ENCODE results near the gene TPCN1. TPM values are rescaled to one million over a fixed set of nuclear protein-coding genes. Genes with fewer than 3 reads are reported as not detected.

The TPCN1 gene
- total RNA-seq = 10 to 100 TPM; 17.5 to 23.7 (median 20.8) TPM

DNA sequence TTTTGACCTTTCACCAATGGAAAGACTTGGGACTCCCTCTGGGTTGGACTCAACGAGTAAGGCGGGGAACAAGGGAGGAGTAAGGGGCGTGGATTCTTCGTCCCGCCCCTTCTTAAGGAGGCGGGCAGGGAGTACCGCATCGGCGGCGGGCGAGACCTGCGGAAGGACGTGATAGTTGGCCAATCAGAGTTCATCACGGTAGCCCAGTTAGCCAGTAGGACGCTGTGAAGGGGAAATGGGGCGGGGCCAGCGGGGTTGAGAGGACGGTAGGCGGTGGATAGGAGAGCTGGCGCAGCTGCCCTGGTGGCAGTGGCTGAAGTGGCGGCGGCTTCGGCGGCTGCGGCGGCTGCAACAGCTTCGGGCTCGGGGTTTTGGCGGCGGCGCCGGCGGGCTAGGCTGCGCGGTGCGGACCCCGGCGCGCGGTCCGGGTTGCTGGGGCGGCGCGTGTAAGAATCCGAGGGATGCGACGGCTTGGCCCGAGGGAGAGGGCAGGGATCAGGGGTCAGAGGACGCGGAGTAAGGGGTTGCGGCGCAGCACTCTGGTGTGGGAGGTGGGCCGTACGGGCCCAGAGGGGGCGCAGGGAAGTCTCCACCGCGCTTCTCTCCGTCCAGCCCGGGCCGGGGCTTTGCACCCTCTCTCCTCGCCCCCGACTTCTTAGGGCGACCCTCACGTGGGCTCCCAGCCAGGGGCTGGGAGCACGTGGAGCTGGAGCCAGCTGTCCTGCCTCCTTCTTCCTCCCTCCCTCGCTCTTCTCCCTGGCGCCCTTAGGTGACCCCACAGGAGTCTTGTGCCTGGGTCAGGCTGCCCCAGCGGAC is at the start of gene TPCN1:
TPCN1 (plus strand) TSS at position 284 of the 816 bp plus-strand sequence. CDS start 5,389 bp downstream, outside the sequence.
- no peaks in the 10 kb centered on the region for H3K27me3 Mint-ChIP-seq (ENCODE audit: low read depth)
- H3K4me1 Mint-ChIP-seq (ENCODE audit: low read depth) = peaks cover 34% of the 10 kb centered on the region
- no peaks in the 10 kb centered on the region for H3K9me3 Mint-ChIP-seq
- H3K36me3 Mint-ChIP-seq (ENCODE audit: insufficient read depth) = no peaks in the 10 kb centered on the region
- peak within 1 kb of the TSS; percentile 92 for H3K4me3 Mint-ChIP-seq
- DNase-seq (peak; percentile 98), ATAC-seq (peak; percentile 96)

- Mint-ChIP-seq H3K9me3 (no peaks in the 10 kb centered on the region), H3K4me1 (ENCODE audit: low read depth) (peaks cover 4% of the 10 kb centered on the region), H3K27me3 (ENCODE audit: low read depth) (no peaks in the 10 kb centered on the region), H3K36me3 (ENCODE audit: insufficient read depth) (peaks cover 41% of the 10 kb centered on the region), H3K4me3 (no peak overlapping the region)
- ATAC-seq = no peak
- DNase-seq = no peak
Observed at GRCh38 chr12:113171543-113171942, 49.7 kb upstream of the TPCN1 start.

- ATAC-seq (no peak), DNase-seq (no peak)
- Mint-ChIP-seq H3K4me1 (ENCODE audit: low read depth) (peaks cover 4% of the 10 kb centered on the region), H3K4me3 (no peak overlapping the region), H3K9me3 (no peaks in the 10 kb centered on the region), H3K36me3 (ENCODE audit: insufficient read depth) (peaks cover 43% of the 10 kb centered on the region), H3K27me3 (ENCODE audit: low read depth) (no peaks in the 10 kb centered on the region)
Observed at GRCh38 chr12:113172185-113172584, 49.1 kb upstream of the TPCN1 start.

DNA sequence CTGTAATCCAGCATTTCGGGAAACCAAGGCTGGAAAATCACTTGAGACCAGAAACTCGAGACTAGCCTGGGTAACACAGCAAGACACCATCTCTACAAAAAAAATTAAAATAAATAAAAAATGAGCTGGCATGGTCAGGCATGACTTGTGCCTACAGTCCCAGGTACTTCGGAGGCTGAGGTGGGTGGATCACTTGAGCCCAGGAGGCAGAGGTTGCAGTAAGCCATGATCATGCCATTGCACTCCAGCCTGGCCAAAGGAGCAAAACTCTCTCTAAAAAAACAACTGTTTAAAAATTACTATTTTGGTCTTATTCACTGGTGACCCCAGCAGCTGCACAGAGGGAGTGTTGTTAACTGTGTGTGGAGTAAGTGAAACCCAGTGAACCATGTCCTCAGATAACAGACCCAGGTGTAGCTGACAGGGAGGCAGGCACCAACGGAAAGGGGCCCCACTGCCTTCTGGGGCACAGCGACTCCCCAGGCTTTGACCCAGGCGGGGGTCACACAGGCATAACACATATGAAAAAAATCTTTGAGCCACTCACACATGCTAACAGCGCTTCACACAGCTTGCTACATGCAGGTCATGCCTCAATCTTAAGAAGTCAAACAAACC is 48.1 kb upstream of the TPCN1 start:
- no peak for DNase-seq
- peaks cover 51% of the 10 kb centered on the region for H3K36me3 Mint-ChIP-seq (ENCODE audit: insufficient read depth)
- no peaks in the 10 kb centered on the region for H3K27me3 Mint-ChIP-seq (ENCODE audit: low read depth)
- no peak overlapping the region for H3K4me3 Mint-ChIP-seq
- H3K9me3 Mint-ChIP-seq = no peaks in the 10 kb centered on the region
- peaks cover 4% of the 10 kb centered on the region for H3K4me1 Mint-ChIP-seq (ENCODE audit: low read depth)
- ATAC-seq = no peak

DNA sequence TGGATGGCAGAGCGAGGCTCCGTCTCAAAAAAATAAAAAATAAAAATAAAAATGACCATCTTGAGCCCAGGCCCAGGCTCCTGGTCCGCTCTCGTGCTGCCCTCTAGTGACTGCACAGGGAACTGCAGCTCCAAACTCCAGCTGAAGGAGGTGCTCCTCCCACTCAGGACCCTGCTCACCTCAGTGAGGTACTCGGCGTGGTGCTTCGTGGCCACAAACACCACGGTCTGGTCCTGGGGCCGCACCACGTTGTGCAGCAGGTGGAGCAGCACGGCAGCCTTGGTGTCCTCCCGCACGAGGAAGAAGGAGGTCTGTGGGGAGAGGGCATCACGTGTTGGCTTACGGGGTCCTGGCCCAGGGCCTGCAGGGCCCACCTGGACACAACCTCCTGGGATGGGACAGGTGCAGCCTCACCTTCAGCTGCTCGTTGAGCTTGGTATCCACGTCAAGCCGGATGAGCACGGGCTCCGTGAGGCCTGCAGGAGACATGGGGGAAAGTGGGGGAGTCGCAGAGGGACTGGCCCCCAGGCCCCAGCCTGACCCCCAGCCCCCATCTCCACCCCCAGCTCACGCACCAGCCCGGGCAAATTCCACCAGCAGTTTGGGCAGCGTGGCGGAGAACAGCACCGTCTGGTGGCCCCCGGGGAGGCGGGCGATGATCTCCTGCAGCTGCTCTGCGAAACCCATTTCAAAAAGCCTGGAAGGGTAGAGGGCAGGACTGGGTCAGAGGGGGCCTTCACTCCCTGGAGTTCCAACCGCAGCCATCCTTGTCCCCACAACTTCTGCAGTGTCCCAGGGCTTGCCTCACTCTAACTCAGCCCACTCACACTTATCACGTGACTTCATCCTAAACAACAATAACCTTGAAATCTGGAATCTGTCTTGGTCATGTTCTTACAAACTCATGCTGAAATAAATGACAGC is 46.5 kb upstream of the TPCN1 start:
- peaks cover 54% of the 10 kb centered on the region for H3K36me3 Mint-ChIP-seq (ENCODE audit: insufficient read depth)
- H3K4me1 Mint-ChIP-seq (ENCODE audit: low read depth) = peaks cover 4% of the 10 kb centered on the region
- no peaks in the 10 kb centered on the region for H3K27me3 Mint-ChIP-seq (ENCODE audit: low read depth)
- DNase-seq (peak; percentile 78), ATAC-seq (peak; percentile 83 to 87)
- no peak overlapping the region for H3K4me3 Mint-ChIP-seq
- H3K9me3 Mint-ChIP-seq = no peaks in the 10 kb centered on the region

- H3K27me3 Mint-ChIP-seq (ENCODE audit: low read depth) = no peaks in the 10 kb centered on the region
- peaks cover 42% of the 10 kb centered on the region for H3K36me3 Mint-ChIP-seq (ENCODE audit: insufficient read depth)
- peaks cover 21% of the 10 kb centered on the region for H3K4me1 Mint-ChIP-seq (ENCODE audit: low read depth)
- DNase-seq (no peak), ATAC-seq (no peak)
- no peak overlapping the region for H3K4me3 Mint-ChIP-seq
- no peaks in the 10 kb centered on the region for H3K9me3 Mint-ChIP-seq
Observed at GRCh38 chr12:113179023-113179422, 42.2 kb upstream of the TPCN1 start.

GRCh38 chr12:113180333-113180732 is 40.9 kb upstream of the TPCN1 start:
- Mint-ChIP-seq H3K4me1 (ENCODE audit: low read depth) (peaks cover 19% of the 10 kb centered on the region), H3K27me3 (ENCODE audit: low read depth) (no peaks in the 10 kb centered on the region), H3K36me3 (ENCODE audit: insufficient read depth) (peaks cover 37% of the 10 kb centered on the region), H3K4me3 (no peak overlapping the region), H3K9me3 (no peaks in the 10 kb centered on the region)
- ATAC-seq (no peak), DNase-seq (no peak)

DNA sequence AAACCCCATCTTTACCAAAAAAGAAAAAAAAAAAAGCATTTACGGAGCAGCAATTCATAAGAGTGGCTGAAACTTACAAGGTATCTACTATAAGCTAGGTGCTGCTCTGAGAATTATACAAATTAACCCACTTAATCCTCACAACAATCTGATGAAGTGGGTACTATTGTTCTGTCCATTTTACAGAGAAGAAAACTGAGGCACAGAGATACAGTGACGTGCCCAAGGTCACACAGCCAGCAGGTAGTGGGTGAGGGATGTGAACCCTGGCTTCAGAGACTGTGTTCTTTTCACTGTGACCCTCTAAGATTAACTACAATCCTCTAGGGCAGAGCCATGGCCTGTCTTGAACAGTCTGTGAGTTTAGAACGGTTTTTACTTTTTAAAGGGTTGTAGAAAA is 39.3 kb upstream of the TPCN1 start:
- Mint-ChIP-seq H3K4me3 (no peak overlapping the region), H3K27me3 (ENCODE audit: low read depth) (no peaks in the 10 kb centered on the region), H3K4me1 (ENCODE audit: low read depth) (peaks cover 29% of the 10 kb centered on the region), H3K36me3 (ENCODE audit: insufficient read depth) (peaks cover 36% of the 10 kb centered on the region), H3K9me3 (no peaks in the 10 kb centered on the region)
- ATAC-seq = no peak
- no peak for DNase-seq

DNA sequence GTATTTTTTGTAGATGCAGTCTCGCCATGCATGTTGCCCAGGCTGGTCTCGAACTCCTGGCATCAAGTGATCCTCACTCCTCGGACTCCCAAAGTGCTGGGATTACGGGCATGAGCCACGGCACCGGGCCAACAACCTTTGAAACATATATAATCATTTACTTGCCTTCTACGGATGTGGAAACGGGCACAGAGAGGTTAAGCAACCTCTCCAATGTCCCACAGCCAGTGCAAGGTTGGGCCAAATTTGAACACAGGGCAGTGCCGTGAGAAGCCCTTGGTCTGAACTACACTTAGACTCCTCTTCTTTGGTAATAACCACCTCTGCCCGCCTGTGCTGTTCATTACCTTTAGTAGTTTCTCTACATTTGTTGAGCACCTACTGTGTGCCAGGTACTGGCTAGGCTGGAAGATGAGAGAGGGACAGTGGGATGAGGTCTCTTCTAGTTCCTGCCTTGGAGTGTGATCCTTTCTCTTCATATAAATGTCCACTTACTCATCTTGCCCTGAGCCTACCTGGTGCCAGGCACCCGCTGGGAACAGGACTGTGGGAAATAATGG is 38.2 kb upstream of the TPCN1 start:
- DNase-seq (no peak), ATAC-seq (no peak)
- no peaks in the 10 kb centered on the region for H3K9me3 Mint-ChIP-seq
- H3K4me1 Mint-ChIP-seq (ENCODE audit: low read depth) = peaks cover 34% of the 10 kb centered on the region
- H3K4me3 Mint-ChIP-seq = peak overlapping the region; percentile 95
- peaks cover 28% of the 10 kb centered on the region for H3K36me3 Mint-ChIP-seq (ENCODE audit: insufficient read depth)
- no peaks in the 10 kb centered on the region for H3K27me3 Mint-ChIP-seq (ENCODE audit: low read depth)

GRCh38 chr12:113184098-113184899 is 37.0 kb upstream of the TPCN1 start:
- Mint-ChIP-seq H3K36me3 (ENCODE audit: insufficient read depth) (peaks cover 25% of the 10 kb centered on the region), H3K9me3 (no peaks in the 10 kb centered on the region), H3K4me1 (ENCODE audit: low read depth) (peaks cover 36% of the 10 kb centered on the region), H3K4me3 (peak overlapping the region; percentile 95), H3K27me3 (ENCODE audit: low read depth) (no peaks in the 10 kb centered on the region)
- ATAC-seq = peak; percentile 64 to 68
- DNase-seq = no peak

GRCh38 chr12:113184900-113185179 is 36.4 kb upstream of the TPCN1 start:
- H3K27me3 Mint-ChIP-seq (ENCODE audit: low read depth) = no peaks in the 10 kb centered on the region
- ATAC-seq (peak; percentile 88 to 89), DNase-seq (peak; percentile 83)
- no peaks in the 10 kb centered on the region for H3K9me3 Mint-ChIP-seq
- peaks cover 36% of the 10 kb centered on the region for H3K4me1 Mint-ChIP-seq (ENCODE audit: low read depth)
- H3K4me3 Mint-ChIP-seq = peak overlapping the region; percentile 95
- peaks cover 25% of the 10 kb centered on the region for H3K36me3 Mint-ChIP-seq (ENCODE audit: insufficient read depth)

DNA sequence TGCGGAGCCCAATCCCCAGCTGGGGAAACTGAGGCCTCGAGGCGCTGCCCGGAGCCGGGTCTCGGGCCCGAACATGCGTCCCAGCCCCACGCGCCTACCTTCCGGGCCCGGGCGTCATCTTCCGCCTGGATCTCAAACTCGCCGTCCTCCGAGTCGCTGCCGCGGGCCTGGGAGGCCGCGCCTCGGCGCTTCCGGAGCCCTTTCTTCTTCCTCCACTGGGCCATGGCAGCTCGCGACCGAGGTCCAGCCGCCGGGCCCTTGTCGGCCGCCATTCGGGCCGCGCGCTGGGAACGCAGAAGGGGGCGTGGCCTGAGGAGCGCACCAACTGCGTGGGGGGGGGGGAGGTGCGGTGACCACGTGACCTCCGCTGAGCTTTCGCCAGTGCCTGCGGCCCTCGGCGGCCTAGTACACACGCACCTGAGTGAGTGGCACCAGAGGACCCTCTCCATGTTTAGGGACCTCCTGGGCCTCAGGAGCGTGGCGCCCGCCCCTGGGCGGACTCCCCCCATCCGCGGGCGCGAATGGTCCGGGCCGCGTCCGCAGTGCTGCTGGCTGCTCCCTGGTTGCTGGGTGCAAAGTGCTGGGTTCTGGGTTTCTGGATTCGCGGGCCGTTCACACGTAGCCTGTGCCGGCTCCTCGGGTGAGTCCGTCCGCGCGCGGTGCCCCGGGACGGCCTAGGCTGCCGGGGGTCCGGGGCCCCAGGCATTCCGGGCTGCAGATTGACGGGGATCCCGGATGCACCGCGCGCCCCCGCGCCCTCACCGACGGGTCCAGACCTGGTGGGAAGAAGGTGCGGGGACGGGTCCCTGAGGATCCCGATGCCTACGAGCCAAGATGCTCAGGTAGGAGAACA is 35.9 kb upstream of the TPCN1 start, which contains the start of the genes DDX54 and RITA1:
DDX54 (minus strand) TSS at position 299 of the 853 bp plus-strand sequence; CDS start at position 272, 27 bp downstream.
RITA1 (plus strand) TSS at position 542 of the 853 bp plus-strand sequence. CDS start 1,026 bp downstream, outside the sequence.
- no peaks in the 10 kb centered on the region for H3K27me3 Mint-ChIP-seq (ENCODE audit: low read depth)
- peaks cover 24% of the 10 kb centered on the region for H3K36me3 Mint-ChIP-seq (ENCODE audit: insufficient read depth)
- H3K9me3 Mint-ChIP-seq = no peaks in the 10 kb centered on the region
- H3K4me1 Mint-ChIP-seq (ENCODE audit: low read depth) = peaks cover 36% of the 10 kb centered on the region
- peak within 1 kb of the TSS; percentile 95 for H3K4me3 Mint-ChIP-seq
- DNase-seq (peak; percentile 78), ATAC-seq (peak; percentile 65 to 67)

- Mint-ChIP-seq H3K4me1 (ENCODE audit: low read depth) (peaks cover 36% of the 10 kb centered on the region), H3K36me3 (ENCODE audit: insufficient read depth) (peaks cover 18% of the 10 kb centered on the region)
- ATAC-seq = no peak
Observed at GRCh38 chr12:113186033-113186365, 35.3 kb upstream of the TPCN1 start.

More at GRCh38 chr12:113186033-113186365, 35.3 kb upstream of the TPCN1 start:
- H3K27me3 Mint-ChIP-seq (ENCODE audit: low read depth) = no peaks in the 10 kb centered on the region
- H3K9me3 Mint-ChIP-seq = no peaks in the 10 kb centered on the region
- no peak for DNase-seq
- H3K4me3 Mint-ChIP-seq = peak overlapping the region; percentile 95
